ENCODE data around the gene KCNRG. TPM values are rescaled to one million over a fixed set of nuclear protein-coding genes. Genes with fewer than 3 reads are reported as not detected.
"Not testable (repeated sequence)": the region's sequence is repeated elsewhere in the genome, so short reads cannot be mapped to it uniquely, and the experiment has no call there.

KCNRG gene, protein sequence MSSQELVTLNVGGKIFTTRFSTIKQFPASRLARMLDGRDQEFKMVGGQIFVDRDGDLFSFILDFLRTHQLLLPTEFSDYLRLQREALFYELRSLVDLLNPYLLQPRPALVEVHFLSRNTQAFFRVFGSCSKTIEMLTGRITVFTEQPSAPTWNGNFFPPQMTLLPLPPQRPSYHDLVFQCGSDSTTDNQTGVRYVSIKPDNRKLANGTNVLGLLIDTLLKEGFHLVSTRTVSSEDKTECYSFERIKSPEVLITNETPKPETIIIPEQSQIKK
- 0.53 and 0.75 TPM in 2 replicates for total RNA-seq

DNA sequence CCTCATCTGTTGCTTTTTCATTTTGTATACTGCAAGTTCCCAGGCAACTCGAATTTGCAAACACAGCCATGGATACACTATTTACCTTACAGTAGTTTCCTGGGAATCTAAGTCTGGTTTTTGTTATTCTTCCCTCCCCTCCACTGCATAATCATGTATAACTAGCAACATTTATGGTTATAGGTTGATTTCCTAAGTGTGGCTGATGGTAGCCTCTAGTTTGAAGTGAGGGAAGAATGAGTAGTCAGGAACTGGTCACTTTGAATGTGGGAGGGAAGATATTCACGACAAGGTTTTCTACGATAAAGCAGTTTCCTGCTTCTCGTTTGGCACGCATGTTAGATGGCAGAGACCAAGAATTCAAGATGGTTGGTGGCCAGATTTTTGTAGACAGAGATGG is at the start of gene KCNRG:
KCNRG (plus strand) TSS at position 187 of the 400 bp plus-strand sequence; CDS start at position 237, 50 bp downstream.
- Mint-ChIP-seq H3K4me1 (ENCODE audit: low read depth) (peaks cover 23% of the 10 kb centered on the region), H3K27me3 (ENCODE audit: low read depth) (no peaks in the 10 kb centered on the region), H3K36me3 (ENCODE audit: low read depth) (peaks cover 78% of the 10 kb centered on the region), H3K4me3 (ENCODE audit: low read depth) (no peak within 1 kb of the TSS), H3K27ac (no peak within 1 kb of the TSS), H3K9me3 (no peaks in the 10 kb centered on the region)
- intact Hi-C loops (cut with micrococcal nuclease): no loop called here
- no peak for DNase-seq (ENCODE audit: low spot score)

DNA sequence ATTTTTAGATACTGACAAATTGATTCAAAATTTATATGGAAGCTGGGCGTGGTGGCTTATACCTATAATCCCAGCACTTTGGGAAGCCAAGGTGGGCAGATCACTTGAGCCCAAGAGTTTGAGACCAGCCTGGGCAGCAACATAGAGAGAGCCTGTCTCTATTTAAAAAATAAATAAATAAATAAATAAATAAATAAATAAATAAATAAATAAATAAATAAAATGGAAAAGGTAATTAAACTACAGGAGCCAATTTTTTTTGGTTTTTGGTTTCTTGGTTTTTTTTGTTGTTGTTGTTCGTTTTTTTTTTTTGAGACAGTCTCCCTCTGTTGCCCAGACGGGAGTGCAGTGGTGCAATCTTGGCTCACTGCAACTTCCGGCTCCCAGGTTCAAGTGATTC is 47.8 kb upstream of the KCNRG start:
- Mint-ChIP-seq H3K27ac (no peak overlapping the region), H3K4me1 (ENCODE audit: low read depth) (no peaks in the 10 kb centered on the region), H3K4me3 (ENCODE audit: low read depth) (no peak overlapping the region), H3K36me3 (ENCODE audit: low read depth) (peaks cover 26% of the 10 kb centered on the region), H3K27me3 (ENCODE audit: low read depth) (no peaks in the 10 kb centered on the region), H3K9me3 (peaks cover 27% of the 10 kb centered on the region)
- intact Hi-C loops (cut with micrococcal nuclease): no loop called here
- DNase-seq (ENCODE audit: low spot score): no peak

DNA sequence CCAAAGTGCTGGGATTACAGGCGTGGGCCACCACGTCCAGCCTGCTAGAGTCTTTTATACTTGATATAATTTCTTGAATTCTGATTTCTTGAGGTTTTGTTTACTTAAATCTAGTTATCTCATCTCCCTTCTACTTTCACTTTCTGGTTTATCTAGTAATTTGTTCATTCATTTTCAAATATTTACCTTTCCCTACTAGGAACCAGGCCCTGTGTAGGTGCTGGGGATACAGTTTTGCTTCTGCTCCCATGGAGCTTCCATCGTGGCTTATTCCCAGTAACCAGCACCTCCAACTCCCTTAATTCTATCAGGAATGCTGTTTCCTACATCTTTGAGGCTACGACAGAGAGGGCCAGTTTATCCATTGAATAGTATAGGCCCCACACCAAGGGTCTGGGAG is 42.5 kb upstream of the KCNRG start:
- intact Hi-C loops (cut with micrococcal nuclease): no loop called here
- peaks cover 10% of the 10 kb centered on the region for H3K36me3 Mint-ChIP-seq (ENCODE audit: low read depth)

DNA sequence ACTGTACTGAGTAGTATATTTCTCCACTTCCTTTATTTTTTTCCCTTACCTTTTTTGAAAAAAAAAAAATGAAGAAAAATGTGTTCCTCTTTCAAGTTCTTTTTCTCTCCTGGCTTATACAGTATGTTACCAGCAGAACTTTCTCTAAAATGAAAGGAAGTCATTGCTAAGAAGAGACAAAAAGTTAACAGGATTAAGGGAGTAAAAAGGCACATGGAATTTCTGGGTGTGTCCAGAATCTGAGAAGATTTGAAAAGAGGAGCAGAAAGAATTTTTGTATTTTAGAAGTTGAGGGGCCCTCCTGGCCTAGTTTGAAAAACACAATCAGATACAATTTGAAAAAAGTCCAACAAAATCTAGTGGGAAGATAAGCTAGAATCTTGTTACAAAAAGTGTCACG is 39.4 kb upstream of the KCNRG start:
- Mint-ChIP-seq H3K4me1 (ENCODE audit: low read depth) (peaks cover 8% of the 10 kb centered on the region), H3K9me3 (no peaks in the 10 kb centered on the region), H3K27ac (no peak overlapping the region), H3K36me3 (ENCODE audit: low read depth) (peaks cover 7% of the 10 kb centered on the region), H3K4me3 (ENCODE audit: low read depth) (no peak overlapping the region), H3K27me3 (ENCODE audit: low read depth) (no peaks in the 10 kb centered on the region)
- intact Hi-C loops (cut with micrococcal nuclease): loop anchor here (1.0 kb wide), 3 partner anchors 825 to 1094 kb away; no protein-coding TSS in a partner anchor
- no peak for DNase-seq (ENCODE audit: low spot score)

More for the DNA sequence above, 42.5 kb upstream of the KCNRG start:
- H3K27ac Mint-ChIP-seq: no peak overlapping the region
- no peaks in the 10 kb centered on the region for H3K9me3 Mint-ChIP-seq
- H3K4me1 Mint-ChIP-seq (ENCODE audit: low read depth): peaks cover 8% of the 10 kb centered on the region
- H3K27me3 Mint-ChIP-seq (ENCODE audit: low read depth): no peaks in the 10 kb centered on the region
- H3K4me3 Mint-ChIP-seq (ENCODE audit: low read depth): no peak overlapping the region
- no peak for DNase-seq (ENCODE audit: low spot score)

- intact Hi-C loops (cut with micrococcal nuclease): loop anchor here (1.0 kb wide), 3 partner anchors 825 to 1094 kb away; no protein-coding TSS in a partner anchor
- H3K4me3 Mint-ChIP-seq (ENCODE audit: low read depth): no peak overlapping the region
- no peaks in the 10 kb centered on the region for H3K9me3 Mint-ChIP-seq
- H3K27ac Mint-ChIP-seq: no peak overlapping the region
- peaks cover 8% of the 10 kb centered on the region for H3K4me1 Mint-ChIP-seq (ENCODE audit: low read depth)
- no peaks in the 10 kb centered on the region for H3K27me3 Mint-ChIP-seq (ENCODE audit: low read depth)
- H3K36me3 Mint-ChIP-seq (ENCODE audit: low read depth): peaks cover 8% of the 10 kb centered on the region
- peak; percentile 50 for DNase-seq (ENCODE audit: low spot score)
Measured at GRCh38 chr13:49976314-49977258, 38.7 kb upstream of the KCNRG start.

DNA sequence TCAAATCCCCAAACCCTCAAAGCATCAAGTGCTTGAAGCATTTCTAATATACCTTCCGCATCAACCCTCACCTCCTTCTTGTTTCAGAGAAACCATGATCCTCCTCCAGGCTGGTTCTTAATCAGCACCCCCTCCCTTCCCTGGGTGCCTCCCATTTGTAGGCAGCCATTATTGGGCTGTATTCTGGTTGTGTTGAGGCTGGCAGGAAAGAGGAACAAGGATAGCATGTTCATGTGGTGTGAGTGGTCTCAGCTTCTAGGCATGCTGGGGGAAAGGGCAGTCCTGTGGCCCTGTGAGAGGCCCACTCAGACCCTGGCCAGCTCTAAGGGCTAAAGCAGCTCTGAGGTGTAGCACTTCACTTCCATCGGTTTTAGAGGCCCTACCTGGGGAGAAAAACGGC is 37.3 kb upstream of the KCNRG start:
- Mint-ChIP-seq H3K9me3 (no peaks in the 10 kb centered on the region), H3K4me3 (ENCODE audit: low read depth) (no peak overlapping the region), H3K27ac (no peak overlapping the region), H3K4me1 (ENCODE audit: low read depth) (peaks cover 6% of the 10 kb centered on the region), H3K27me3 (ENCODE audit: low read depth) (no peaks in the 10 kb centered on the region), H3K36me3 (ENCODE audit: low read depth) (peaks cover 16% of the 10 kb centered on the region)
- intact Hi-C loops (cut with micrococcal nuclease): loop anchor here (2.0 kb wide), 1 partner anchor 555 kb away; no protein-coding TSS in a partner anchor
- DNase-seq (ENCODE audit: low spot score): no peak

GRCh38 chr13:49980266-49980665 is 35.0 kb upstream of the KCNRG start:
- Mint-ChIP-seq H3K36me3 (ENCODE audit: low read depth) (peaks cover 20% of the 10 kb centered on the region), H3K27ac (no peak overlapping the region), H3K4me1 (ENCODE audit: low read depth) (peaks cover 4% of the 10 kb centered on the region), H3K4me3 (ENCODE audit: low read depth) (no peak overlapping the region), H3K27me3 (ENCODE audit: low read depth) (no peaks in the 10 kb centered on the region), H3K9me3 (no peaks in the 10 kb centered on the region)
- intact Hi-C loops (cut with micrococcal nuclease): no loop called here
- no peak for DNase-seq (ENCODE audit: low spot score)

DNA sequence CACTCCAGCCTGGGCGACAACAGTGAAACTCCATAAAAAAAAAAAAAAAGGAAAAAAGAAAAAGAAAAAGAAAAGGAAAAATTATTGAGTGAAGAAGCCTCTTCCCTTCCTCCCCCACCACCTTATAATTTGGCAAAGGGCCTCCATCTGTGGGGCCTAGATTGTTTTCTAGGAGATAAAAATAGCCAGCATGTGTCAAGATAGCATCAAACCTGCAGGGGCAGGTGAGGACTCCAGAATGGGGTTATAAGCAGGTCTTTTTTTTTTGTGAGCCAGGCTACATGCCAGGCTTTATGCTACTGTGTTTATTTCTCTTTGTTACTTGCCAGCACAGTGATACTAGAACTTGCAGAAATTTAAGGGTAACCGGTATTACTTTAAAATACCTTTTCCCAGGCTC is 30.1 kb upstream of the KCNRG start:
- Mint-ChIP-seq H3K9me3 (no peaks in the 10 kb centered on the region), H3K27me3 (ENCODE audit: low read depth) (no peaks in the 10 kb centered on the region), H3K4me1 (ENCODE audit: low read depth) (no peaks in the 10 kb centered on the region), H3K36me3 (ENCODE audit: low read depth) (peaks cover 33% of the 10 kb centered on the region), H3K4me3 (ENCODE audit: low read depth) (no peak overlapping the region), H3K27ac (no peak overlapping the region)
- intact Hi-C loops (cut with micrococcal nuclease): no loop called here
- DNase-seq (ENCODE audit: low spot score): no peak

- H3K4me1 Mint-ChIP-seq (ENCODE audit: low read depth): no peaks in the 10 kb centered on the region
- DNase-seq (ENCODE audit: low spot score): no peak
- no peak overlapping the region for H3K4me3 Mint-ChIP-seq (ENCODE audit: low read depth)
- H3K27ac Mint-ChIP-seq: no peak overlapping the region
- intact Hi-C loops (cut with micrococcal nuclease): no loop called here
- H3K9me3 Mint-ChIP-seq: no peaks in the 10 kb centered on the region
- H3K36me3 Mint-ChIP-seq (ENCODE audit: low read depth): peaks cover 34% of the 10 kb centered on the region
- no peaks in the 10 kb centered on the region for H3K27me3 Mint-ChIP-seq (ENCODE audit: low read depth)
Measured at GRCh38 chr13:49986471-49986870, 28.8 kb upstream of the KCNRG start.

GRCh38 chr13:49990612-49991011 is 24.6 kb upstream of the KCNRG start:
- H3K9me3 Mint-ChIP-seq; H3K27me3 Mint-ChIP-seq (ENCODE audit: low read depth); H3K27ac Mint-ChIP-seq; DNase-seq (ENCODE audit: low spot score); H3K4me3 Mint-ChIP-seq (ENCODE audit: low read depth); H3K4me1 Mint-ChIP-seq (ENCODE audit: low read depth): not testable (repeated sequence)
- intact Hi-C loops (cut with micrococcal nuclease): loop anchor here (10.0 kb wide), 1 partner anchor 374 kb away; no protein-coding TSS in a partner anchor
- peaks cover 29% of the 10 kb centered on the region for H3K36me3 Mint-ChIP-seq (ENCODE audit: low read depth)

- no peaks in the 10 kb centered on the region for H3K9me3 Mint-ChIP-seq
- no peak for DNase-seq (ENCODE audit: low spot score)
- peaks cover 7% of the 10 kb centered on the region for H3K4me1 Mint-ChIP-seq (ENCODE audit: low read depth)
- peaks cover 33% of the 10 kb centered on the region for H3K36me3 Mint-ChIP-seq (ENCODE audit: low read depth)
- no peaks in the 10 kb centered on the region for H3K27me3 Mint-ChIP-seq (ENCODE audit: low read depth)
- intact Hi-C loops (cut with micrococcal nuclease): loop anchor here (10.0 kb wide), 1 partner anchor 372 kb away; no protein-coding TSS in a partner anchor
- no peak overlapping the region for H3K4me3 Mint-ChIP-seq (ENCODE audit: low read depth)
- no peak overlapping the region for H3K27ac Mint-ChIP-seq
Measured at GRCh38 chr13:49993111-49993510, 22.1 kb upstream of the KCNRG start.

- no peak overlapping the region for H3K27ac Mint-ChIP-seq
- DNase-seq (ENCODE audit: low spot score): no peak
- H3K27me3 Mint-ChIP-seq (ENCODE audit: low read depth): no peaks in the 10 kb centered on the region
- peaks cover 13% of the 10 kb centered on the region for H3K4me1 Mint-ChIP-seq (ENCODE audit: low read depth)
- no peaks in the 10 kb centered on the region for H3K9me3 Mint-ChIP-seq
- intact Hi-C loops (cut with micrococcal nuclease): loop anchor here (10.0 kb wide), 1 partner anchor 371 kb away; no protein-coding TSS in a partner anchor
- no peak overlapping the region for H3K4me3 Mint-ChIP-seq (ENCODE audit: low read depth)
- H3K36me3 Mint-ChIP-seq (ENCODE audit: low read depth): peaks cover 34% of the 10 kb centered on the region
Measured at GRCh38 chr13:49993666-49994065, 21.6 kb upstream of the KCNRG start.

Data from activated T-helper 2 cell treated with anti-CD3 and anti-CD28 coated beads, Interferon-gamma antibody, Interleukin-2, Interleukin-4, amounts not matched to agents 10 μg/mL and 5 μg/mL and 100 μg/mL, durations not matched to agents 14 hours and 24 hours and 36 hours (primary cell).